Omental fat pad (tissue), 4 donors: ENCODE data around the gene SIGLEC8. TPM values are rescaled to one million over a fixed set of nuclear protein-coding genes. Genes with fewer than 3 reads are reported as not detected.
"Not testable (repeated sequence)": the region's sequence is repeated elsewhere in the genome, so short reads cannot be mapped to it uniquely, and the experiment has no call there.

Experiments
- ATAC-seq: fragments of 150-250 bp; one replicate; pipeline ENCODE4 v1.9.1; 2016; ENCODE audit warnings: mild to moderate bottlenecking, moderate library complexity; ENCODE audit not compliant: low FRiP score
- DNase-seq: peaks from one replicate; pipeline ENCODE4 v3.0.0-alpha.2; 2019; ENCODE audit warnings: low spot score
- total RNA-seq, 4 donors: library from RNA; depleted of rRNA; stranded (reverse); fragments of >200 nt; gene quantifications; one replicate each; pipeline ENCODE4 v1.1.0, GENCODE V29; 2016
- TF ChIP-seq, protein P1 (sequence below), 3 donors: fragments of 450-650 bp; IDR thresholded peaks; one replicate each; pipeline ENCODE4 v1.5.1; 2016 to 2017; ENCODE audit warnings: antibody characterized with exemption in 3 of 3, mild to moderate bottlenecking in 3 of 3, moderate library complexity in 2 of 3

SIGLEC8 gene
- total RNA-seq, 4 donors from 2014 or later = 0.46 to 1.4 TPM; not detected in 2

DNA sequence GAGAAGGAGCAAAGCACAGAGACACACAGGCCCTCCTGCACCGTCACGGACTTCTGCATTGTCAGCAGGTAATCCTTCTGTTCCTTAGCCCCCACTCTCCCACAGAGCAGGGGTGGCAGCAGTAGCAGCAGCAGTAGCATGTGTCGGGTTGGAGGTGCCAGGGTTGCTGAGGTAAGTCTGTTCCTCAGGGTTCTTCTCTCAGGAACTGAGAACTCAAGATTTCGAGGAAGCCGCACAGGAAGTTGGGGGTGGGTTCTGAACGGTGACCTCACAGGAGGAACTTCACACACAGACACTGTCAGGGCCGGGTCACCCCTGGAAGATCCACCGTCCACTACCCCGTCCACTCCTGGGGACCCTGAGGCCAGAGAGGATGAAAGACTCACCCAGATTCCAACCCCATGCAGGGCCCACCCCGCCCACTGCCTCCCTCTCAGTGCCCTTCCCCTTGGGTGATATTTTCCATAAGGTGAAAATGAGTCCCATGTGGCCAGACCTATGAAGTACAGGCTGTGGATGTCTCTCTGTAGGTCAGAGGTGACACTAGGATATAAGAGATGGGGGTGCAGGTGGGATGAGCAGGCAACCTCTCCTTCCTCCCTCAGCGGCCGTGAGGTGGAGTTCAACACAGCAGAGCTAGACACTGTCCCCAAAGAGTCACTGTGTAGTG lies 43.5 kb upstream of the SIGLEC8 start, which contains the start of gene SIGLEC12:
Gene SIGLEC12 (minus strand): TSS at position 207 of the 670 bp plus-strand sequence. CDS start 67 bp downstream, at position 140.
- no peak for DNase-seq
- no peak for ATAC-seq

DNA sequence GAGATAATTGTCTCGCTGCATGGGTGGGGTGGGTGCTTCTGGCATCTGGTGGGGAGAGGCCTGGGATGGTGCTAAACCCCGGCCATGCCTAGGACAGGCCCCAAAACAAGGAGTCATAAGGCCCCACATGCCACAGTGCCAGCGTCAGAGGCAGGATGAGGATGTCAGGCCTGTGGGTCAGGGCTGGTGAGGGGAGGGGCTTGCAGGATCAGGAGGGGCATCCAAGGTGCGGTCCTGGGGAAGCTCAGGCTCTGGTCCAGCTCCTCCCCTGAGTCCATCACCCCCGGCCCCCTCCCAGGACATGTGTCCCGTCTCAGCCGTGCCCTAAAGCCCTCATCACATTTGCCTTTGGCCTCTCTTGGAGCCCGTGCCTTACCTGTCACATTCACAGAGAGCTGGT lies 42.7 kb upstream of the SIGLEC8 start:
- ATAC-seq, DNase-seq: not testable (repeated sequence)

More for the DNA sequence above, 43.5 kb upstream of the SIGLEC8 start, which contains the start of gene SIGLEC12:
- TF ChIP-seq, protein P1, sequence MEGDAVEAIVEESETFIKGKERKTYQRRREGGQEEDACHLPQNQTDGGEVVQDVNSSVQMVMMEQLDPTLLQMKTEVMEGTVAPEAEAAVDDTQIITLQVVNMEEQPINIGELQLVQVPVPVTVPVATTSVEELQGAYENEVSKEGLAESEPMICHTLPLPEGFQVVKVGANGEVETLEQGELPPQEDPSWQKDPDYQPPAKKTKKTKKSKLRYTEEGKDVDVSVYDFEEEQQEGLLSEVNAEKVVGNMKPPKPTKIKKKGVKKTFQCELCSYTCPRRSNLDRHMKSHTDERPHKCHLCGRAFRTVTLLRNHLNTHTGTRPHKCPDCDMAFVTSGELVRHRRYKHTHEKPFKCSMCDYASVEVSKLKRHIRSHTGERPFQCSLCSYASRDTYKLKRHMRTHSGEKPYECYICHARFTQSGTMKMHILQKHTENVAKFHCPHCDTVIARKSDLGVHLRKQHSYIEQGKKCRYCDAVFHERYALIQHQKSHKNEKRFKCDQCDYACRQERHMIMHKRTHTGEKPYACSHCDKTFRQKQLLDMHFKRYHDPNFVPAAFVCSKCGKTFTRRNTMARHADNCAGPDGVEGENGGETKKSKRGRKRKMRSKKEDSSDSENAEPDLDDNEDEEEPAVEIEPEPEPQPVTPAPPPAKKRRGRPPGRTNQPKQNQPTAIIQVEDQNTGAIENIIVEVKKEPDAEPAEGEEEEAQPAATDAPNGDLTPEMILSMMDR (IDR thresholded peaks at IDR 0.05) = no peak

DNA sequence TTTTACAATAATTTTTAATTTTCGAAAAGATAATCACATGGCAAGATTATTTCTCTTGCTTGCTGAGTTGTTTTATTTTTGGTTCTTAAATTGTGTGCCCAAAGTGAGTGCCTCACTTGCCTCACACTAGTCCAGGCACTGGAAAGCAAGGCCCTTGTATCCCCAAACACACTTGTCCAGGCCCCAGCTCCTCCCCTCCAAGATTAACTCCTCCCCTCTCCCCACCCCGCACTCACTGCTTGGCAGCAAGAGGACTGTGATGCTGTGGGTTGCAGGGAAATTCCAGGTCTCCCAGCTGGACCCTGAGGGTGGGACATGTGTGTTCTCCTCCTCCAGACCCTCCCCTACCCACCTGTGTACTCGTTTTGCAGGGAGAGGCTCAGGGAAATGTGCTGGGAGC lies 39.4 kb upstream of the SIGLEC8 start:
- no peak for ATAC-seq
- no peak for DNase-seq
- TF ChIP-seq, protein P1 (IDR thresholded peaks at IDR 0.05) = no peak

DNA sequence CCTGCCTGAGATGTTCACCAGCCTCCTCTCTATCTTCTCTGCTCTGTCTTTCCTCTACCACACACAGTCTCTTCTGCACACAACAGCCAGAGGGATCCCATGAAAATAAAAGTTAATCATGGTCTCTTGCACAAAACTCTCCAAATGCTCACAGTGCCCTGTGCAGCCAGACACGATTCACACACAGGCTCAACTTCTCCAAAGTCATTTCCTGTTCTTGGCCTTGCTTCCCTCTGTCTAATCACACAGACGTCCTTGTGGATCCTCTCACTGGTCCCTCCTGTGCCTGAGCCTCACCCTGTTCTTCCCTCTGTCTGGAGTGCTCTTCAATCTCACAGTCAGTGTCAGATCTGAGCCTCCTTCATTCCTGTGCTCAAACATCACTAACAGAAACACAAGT lies 35.5 kb upstream of the SIGLEC8 start:
- TF ChIP-seq, protein P1 (IDR thresholded peaks at IDR 0.05) = no peak
- ATAC-seq (no peak), DNase-seq (no peak)

DNA sequence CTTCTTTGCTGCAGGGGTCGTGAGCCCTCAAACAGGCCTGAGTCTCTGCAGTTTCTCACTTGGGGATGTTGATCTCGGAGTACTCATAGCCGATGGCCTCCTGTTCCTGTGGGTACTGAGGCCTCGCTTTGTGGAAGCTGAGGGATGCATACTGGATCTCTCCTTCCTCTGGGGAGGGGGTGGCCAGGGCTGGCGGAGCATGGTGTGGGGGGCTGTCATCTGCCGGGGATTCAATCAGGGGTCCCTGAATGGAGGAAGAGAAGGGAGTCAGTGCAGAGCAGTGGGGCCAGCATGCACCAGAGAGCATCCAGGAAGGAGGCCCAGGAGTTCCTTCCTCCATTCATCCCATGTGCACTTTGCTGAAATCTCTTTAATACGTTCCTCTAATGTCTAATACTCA lies 33.3 kb upstream of the SIGLEC8 start:
- TF ChIP-seq, protein P1 (IDR thresholded peaks at IDR 0.05) = no peak
- no peak for DNase-seq
- ATAC-seq = no peak

DNA sequence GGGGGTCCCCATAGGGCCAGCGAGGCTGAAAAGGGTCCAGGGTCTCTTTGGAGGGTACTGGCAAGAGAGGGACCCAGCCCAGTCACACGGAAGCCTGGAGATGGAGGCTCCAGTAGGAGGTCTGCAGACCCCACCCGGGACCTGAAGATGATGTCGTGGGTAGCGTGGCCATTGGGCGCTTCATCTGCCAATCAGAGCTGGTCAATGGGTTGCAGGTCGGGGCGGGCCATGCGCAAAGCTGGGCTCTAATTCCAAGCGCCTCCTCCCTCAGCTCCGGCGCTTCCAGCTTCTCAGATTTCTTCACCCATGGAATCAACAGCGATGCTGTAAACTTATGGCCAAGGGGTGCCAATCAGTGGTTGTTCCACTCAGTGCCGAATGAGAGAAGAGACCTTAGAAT lies 32.4 kb upstream of the SIGLEC8 start:
- DNase-seq (no peak), ATAC-seq (no peak)
- TF ChIP-seq, protein P1 (IDR thresholded peaks at IDR 0.05) = no peak

DNA sequence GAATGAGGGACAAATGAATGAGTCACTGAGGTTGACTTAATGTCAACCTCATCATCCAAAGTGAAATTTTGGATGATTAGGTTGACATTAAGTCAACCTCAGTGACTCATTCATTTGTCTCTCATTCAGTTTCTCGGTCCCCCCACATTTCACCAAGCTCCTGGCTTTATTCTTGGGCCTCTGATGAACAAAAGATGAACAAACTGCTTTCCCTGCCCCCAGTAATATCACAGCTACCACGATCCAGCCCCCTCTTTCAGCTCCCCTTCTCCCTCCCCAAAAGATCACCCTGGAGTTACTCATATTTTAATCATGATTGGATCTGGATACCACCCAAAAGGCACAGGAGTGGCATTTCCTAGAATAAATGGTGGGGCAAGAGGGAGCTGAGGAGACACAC lies 30.9 kb upstream of the SIGLEC8 start:
- TF ChIP-seq, protein P1 (IDR thresholded peaks at IDR 0.05) = no peak
- no peak for DNase-seq
- ATAC-seq = no peak
